Sigmoid colon (tissue), 7 donors: ENCODE results near the gene ATP6V0B. TPM values are rescaled to one million over a fixed set of nuclear protein-coding genes. Genes with fewer than 3 reads are reported as not detected.

ENCODE experiments used
- DNase-seq: peaks from one replicate; pipeline ENCODE4 v3.0.0-alpha.2; 2019
- H3K27ac ChIP-seq, 4 donors: fragments of 200-600 bp; sonication (generic); one replicate each; pipeline ENCODE4 v1.5.1; 2016 to 2019; ENCODE audit warnings: mild to moderate bottlenecking in 1 of 4
- H3K27me3 ChIP-seq, 3 donors: fragments of 200-600 bp; sonication (generic); one replicate each; pipeline ENCODE4 v1.5.1; 2019; ENCODE audit warnings: mild to moderate bottlenecking in 1 of 3
- H3K36me3 ChIP-seq, 4 donors: fragments of 200-600 bp; sonication (generic); one replicate each; pipeline ENCODE4 v1.5.1; 2016 to 2019
- H3K4me1 ChIP-seq, 4 donors: fragments of 200-600 bp; sonication (generic); one replicate each; pipeline ENCODE4 v1.5.1; 2017 to 2019
- H3K4me3 ChIP-seq, 4 donors: fragments of 200-600 bp; sonication (generic); one replicate each; pipeline ENCODE4 v1.5.1; 2017 to 2019; ENCODE audit warnings: mild to moderate bottlenecking in 2 of 4, moderate library complexity in 1 of 4
- H3K9me3 ChIP-seq, 4 donors: fragments of 200-600 bp in 3 of 4; sonication (generic) in 3 of 4; one replicate each; pipeline versions ENCODE4 v1.5.1 to v1.6.1; 2013 to 2019
- EP300 ChIP-seq, 4 donors: sonication (generic); formaldehyde crosslinking; IDR thresholded peaks; one replicate each; pipeline ENCODE4 v1.6.1; 2017; ENCODE audit warnings: antibody characterized with exemption in 4 of 4
- POLR2A ChIP-seq, 2 donors: fragments of 450-650 bp; IDR thresholded peaks; one replicate each; pipeline ENCODE4 v1.6.1; 2016; ENCODE audit warnings: antibody characterized with exemption in 2 of 2, mild to moderate bottlenecking in 2 of 2, moderate library complexity in 2 of 2
- POLR2AphosphoS5 ChIP-seq, 4 donors: sonication (generic); formaldehyde crosslinking; IDR thresholded peaks; one replicate each; pipeline ENCODE4 v1.6.1; 2017; ENCODE audit warnings: antibody characterized with exemption in 4 of 4
- WGBS, 2 donors: extraction: QIAGEN DNeasy Blood & Tissue Kit; methylation state at CpG; one replicate each; pipeline ENCODE4 v1.1.7; 2013; 5-methylcytosine and 5-hydroxymethylcytosine counted together
- intact Hi-C: fragments of 100-400 bp; cut with DNase I; formaldehyde crosslinking; loops from one replicate; pipeline ENCODE4 v1.15.1; 2023
- polyA plus RNA-seq, 3 donors: library from polyadenylated mRNA; stranded (reverse); fragments of 200-250 nt; gene quantifications; one replicate each; pipeline ENCODE4 v1.2.3, GENCODE V29; 2013
- total RNA-seq, 4 donors: library from RNA; depleted of rRNA; stranded (reverse); fragments of >200 nt; gene quantifications; one replicate each; pipeline ENCODE4 v1.1.0, GENCODE V29; 2016
- TF ChIP-seq, protein P1 (sequence below), 4 experiments: fragments of 450-650 bp in 3 of 4; fragments of 200-600 bp in 1 of 4; IDR thresholded peaks; one replicate each; pipeline ENCODE4 v1.5.1; 2016 to 2019; ENCODE audit warnings: antibody characterized with exemption in 4 of 4, mild to moderate bottlenecking in 3 of 4, moderate library complexity in 2 of 4
- donor health status: healthy with polysubstance abuse.
- donor health status: Bipolar disorder and iron deficiency.
- donor health status: healthy.

ATP6V0B gene
- total and polyA plus RNA-seq, 7 donors, result 67.9 to 286 (median 129) TPM

DNA sequence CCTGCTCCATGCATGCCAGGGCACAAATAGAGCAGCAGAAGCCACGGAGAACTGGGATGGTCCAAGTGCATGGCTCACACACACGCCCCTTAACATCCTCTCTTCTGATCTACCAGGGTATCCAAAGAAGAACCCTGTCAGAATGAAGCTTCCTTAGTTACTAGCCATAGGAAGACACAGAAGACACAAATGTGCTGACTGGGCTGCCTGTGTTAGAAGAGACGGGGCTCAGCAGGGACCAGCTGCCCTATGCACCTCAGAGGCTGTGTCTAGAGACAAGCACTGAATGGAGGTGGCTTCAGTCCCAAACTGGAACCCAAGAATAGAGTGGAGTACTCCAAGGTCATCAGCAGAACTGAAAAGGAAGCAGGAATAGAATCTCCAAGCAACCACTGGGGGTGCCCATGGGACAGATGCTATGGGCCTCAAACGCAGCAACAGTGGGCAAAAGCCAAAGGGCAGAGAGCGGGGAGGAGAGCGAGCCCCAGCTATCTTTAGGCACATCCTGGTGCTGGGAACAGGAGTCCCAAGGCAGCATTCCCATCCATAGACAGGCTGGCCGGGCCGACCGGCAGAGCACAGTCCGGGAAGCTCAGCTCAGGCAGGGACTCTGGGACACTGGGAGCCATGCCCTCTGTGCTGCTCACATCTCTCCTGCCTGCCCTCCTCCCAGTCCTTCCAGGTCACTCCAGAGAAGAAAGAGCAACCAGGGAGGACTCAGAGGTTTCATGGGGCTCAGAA lies 47.0 kb downstream of the ATP6V0B start:
- Histone ChIP-seq H3K4me3 (no peak overlapping the region), H3K27ac (no peak overlapping the region), H3K4me1 (no peaks in the 10 kb centered on the region), H3K36me3 (peaks cover 0 to 26% (median 7%) of the 10 kb centered on the region in 4 donors), H3K27me3 (no peaks in the 10 kb centered on the region), H3K9me3 (no peaks in the 10 kb centered on the region)
- TF ChIP-seq, protein P1, sequence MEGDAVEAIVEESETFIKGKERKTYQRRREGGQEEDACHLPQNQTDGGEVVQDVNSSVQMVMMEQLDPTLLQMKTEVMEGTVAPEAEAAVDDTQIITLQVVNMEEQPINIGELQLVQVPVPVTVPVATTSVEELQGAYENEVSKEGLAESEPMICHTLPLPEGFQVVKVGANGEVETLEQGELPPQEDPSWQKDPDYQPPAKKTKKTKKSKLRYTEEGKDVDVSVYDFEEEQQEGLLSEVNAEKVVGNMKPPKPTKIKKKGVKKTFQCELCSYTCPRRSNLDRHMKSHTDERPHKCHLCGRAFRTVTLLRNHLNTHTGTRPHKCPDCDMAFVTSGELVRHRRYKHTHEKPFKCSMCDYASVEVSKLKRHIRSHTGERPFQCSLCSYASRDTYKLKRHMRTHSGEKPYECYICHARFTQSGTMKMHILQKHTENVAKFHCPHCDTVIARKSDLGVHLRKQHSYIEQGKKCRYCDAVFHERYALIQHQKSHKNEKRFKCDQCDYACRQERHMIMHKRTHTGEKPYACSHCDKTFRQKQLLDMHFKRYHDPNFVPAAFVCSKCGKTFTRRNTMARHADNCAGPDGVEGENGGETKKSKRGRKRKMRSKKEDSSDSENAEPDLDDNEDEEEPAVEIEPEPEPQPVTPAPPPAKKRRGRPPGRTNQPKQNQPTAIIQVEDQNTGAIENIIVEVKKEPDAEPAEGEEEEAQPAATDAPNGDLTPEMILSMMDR (IDR thresholded peaks at IDR 0.05), result no peak
- TF ChIP-seq POLR2A (IDR thresholded peaks at IDR 0.05) (no peak), EP300 (IDR thresholded peaks at IDR 0.05) (no peak), POLR2AphosphoS5 (IDR thresholded peaks at IDR 0.05) (no peak)
- DNase-seq, result no peak
- 93 to 96% methylated on average over 10 of the region's 10 CpGs for WGBS, 2 donors
- intact Hi-C loops, result no loop called here

DNA sequence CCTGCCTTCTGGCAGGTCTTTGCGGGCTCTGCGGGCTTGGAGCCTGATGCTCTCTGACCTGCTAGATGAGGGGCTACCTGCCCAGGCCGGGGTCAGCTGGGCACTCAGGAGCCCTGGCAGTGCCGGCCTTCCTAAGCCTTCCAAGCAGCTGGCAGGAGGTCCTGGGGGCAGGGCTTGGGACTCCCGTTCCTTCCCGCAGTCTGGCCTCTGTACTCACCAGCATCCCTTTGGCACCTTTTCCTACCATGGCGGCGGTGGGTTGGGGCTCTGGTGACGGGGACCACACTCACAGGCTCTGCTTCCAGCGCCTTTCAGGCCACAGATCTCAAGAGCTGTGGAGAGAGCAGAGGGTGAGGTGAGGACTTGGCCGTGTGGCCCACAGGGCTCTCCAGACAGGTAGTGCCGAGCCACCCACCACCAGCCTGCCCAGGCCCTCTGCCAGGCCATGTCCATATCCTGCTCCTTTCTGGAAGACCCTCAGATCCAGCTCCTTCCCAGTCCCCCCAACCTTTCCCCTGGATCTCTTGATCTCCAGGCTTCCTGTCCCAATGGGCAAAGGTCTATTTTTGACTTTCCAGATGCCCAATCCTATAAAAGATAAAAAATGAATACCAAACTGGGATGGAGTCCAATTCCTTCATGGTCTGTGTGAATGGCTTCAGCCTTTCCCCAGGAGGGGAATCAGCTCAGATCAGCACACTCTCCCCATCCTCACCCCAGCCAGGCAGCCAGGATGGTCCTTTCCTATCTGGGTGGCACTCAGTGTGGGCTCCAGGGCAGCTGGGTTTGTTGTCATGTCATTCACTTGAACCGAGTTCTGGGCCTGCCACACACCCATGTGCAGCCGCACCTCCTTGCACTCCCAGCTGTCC lies 49.5 kb downstream of the ATP6V0B start:
- Histone ChIP-seq H3K4me1 (peaks cover 0 to 7% (median 5%) of the 10 kb centered on the region in 4 donors), H3K4me3 (no peak overlapping the region), H3K9me3 (no peaks in the 10 kb centered on the region), H3K36me3 (peaks cover 0 to 19% (median 7%) of the 10 kb centered on the region in 4 donors), H3K27me3 (no peaks in the 10 kb centered on the region), H3K27ac (no peak overlapping the region)
- 87 to 90% methylated on average over 14 of the region's 14 CpGs for WGBS, 2 donors
- no peak for DNase-seq
- TF ChIP-seq EP300 (IDR thresholded peaks at IDR 0.05) (no peak), POLR2AphosphoS5 (IDR thresholded peaks at IDR 0.05) (no peak), POLR2A (IDR thresholded peaks at IDR 0.05) (no peak)
- TF ChIP-seq, protein P1 (IDR thresholded peaks at IDR 0.05), result no peak
- intact Hi-C loops, result no loop called here

DNA sequence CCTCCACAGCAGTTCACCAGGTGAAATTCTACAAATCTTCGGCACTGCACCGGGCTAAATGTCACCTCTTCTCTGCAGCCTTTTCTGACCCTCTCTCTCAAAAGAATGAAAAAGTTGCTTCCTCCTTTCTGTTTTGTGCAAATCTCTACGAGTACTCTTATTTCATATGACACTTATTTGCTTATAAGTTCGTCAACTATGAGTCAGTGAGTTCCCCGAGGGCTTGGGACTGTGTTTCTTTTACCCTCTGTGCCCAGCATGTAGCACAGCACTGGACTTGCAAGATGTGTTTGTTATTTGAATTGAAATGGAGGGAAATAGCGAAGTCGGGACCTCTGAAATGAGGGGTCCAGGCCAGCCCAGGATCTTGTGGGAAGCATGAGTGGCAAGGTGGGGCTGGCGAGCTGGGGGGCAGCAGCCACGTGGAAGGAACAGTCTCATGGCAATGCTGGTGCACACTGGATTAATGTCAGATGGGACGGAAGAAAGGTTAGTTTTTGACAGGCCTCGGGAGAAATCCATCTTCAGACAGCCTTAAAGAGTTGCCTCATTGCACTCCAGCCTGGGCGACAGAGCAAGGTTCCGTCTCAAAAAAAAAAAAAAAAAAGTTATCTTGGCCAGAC lies 50.3 kb downstream of the ATP6V0B start:
- Histone ChIP-seq H3K9me3 (no peaks in the 10 kb centered on the region), H3K36me3 (peaks cover 0 to 19% (median 6%) of the 10 kb centered on the region in 4 donors), H3K4me1 (peaks cover 0 to 12% (median 9%) of the 10 kb centered on the region in 4 donors), H3K27ac (no peak overlapping the region), H3K4me3 (no peak overlapping the region), H3K27me3 (no peaks in the 10 kb centered on the region)
- no peak for DNase-seq
- intact Hi-C loops, result no loop called here
- no peak for TF ChIP-seq POLR2AphosphoS5 (IDR thresholded peaks at IDR 0.05)
- TF ChIP-seq, protein P1 (IDR thresholded peaks at IDR 0.05), result no peak
- no peak for TF ChIP-seq POLR2A (IDR thresholded peaks at IDR 0.05)
- TF ChIP-seq EP300 (IDR thresholded peaks at IDR 0.05), result no peak
- WGBS, 2 donors, result 79 to 85% methylated on average over 13 of the region's 13 CpGs

DNA sequence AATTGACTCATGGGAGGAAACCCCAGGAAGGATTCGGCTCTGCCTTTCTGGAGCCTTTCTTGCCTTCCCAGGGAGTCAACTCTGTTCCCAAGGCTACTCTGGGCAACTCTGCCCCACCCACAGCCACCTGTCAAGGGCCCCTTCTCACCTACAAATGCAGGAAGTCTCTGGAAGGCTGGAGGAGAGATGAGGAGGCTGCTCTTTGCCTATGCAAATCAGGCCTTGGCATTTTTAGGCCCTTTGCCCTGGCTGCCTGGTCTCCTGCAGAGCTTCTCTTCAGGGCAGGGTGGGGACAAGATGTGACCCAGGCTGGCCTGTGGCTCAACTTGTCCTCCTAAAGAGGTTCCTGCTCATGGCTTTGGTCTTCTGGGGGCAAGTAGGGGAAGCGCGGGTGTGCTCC lies 51.1 kb downstream of the ATP6V0B start:
- DNase-seq, result no peak

More for the DNA sequence above, 51.1 kb downstream of the ATP6V0B start:
- Histone ChIP-seq H3K9me3 (no peaks in the 10 kb centered on the region), H3K36me3 (peaks cover 0 to 19% (median 5%) of the 10 kb centered on the region in 4 donors), H3K27ac (no peak overlapping the region), H3K4me3 (no peak overlapping the region), H3K4me1 (peaks cover 0 to 12% (median 9%) of the 10 kb centered on the region in 4 donors), H3K27me3 (no peaks in the 10 kb centered on the region)
- WGBS, 2 donors, result 38 to 69% methylated on average over 3 of the region's 3 CpGs
- intact Hi-C loops, result no loop called here
- TF ChIP-seq, protein P1 (IDR thresholded peaks at IDR 0.05), result no peak
- TF ChIP-seq POLR2A (IDR thresholded peaks at IDR 0.05) (no peak), EP300 (IDR thresholded peaks at IDR 0.05) (no peak), POLR2AphosphoS5 (IDR thresholded peaks at IDR 0.05) (no peak)
